Endodermal cell (in vitro differentiated cells): ENCODE measurements around the gene KCNIP4. TPM values are rescaled to one million over a fixed set of nuclear protein-coding genes. Genes with fewer than 3 reads are reported as not detected.

Experiments
- DNase-seq: peaks from one replicate; pipeline ENCODE4 v3.0.0-alpha.2; 2017
- H3K27ac ChIP-seq: 2 replicates; pipeline ENCODE4 v1.5.1; 2013; ENCODE audit warnings: mild to moderate bottlenecking, low read depth, low read length, moderate library complexity
- H3K27me3 ChIP-seq: 2 replicates; pipeline ENCODE4 v1.6.1; 2013; ENCODE audit warnings: mild to moderate bottlenecking, low read length, moderate library complexity; ENCODE audit not compliant: insufficient read depth, control insufficient read depth, poor library complexity, severe bottlenecking
- H3K36me3 ChIP-seq: 2 replicates; pipeline ENCODE4 v1.7.0; 2013; ENCODE audit warnings: mild to moderate bottlenecking, low read length, moderate library complexity; ENCODE audit not compliant: control insufficient read depth, insufficient read depth
- H3K4me1 ChIP-seq: one replicate; pipeline ENCODE4 v1.7.0; 2013; ENCODE audit warnings: low read length; ENCODE audit not compliant: control insufficient read depth, insufficient read depth
- H3K4me3 ChIP-seq: 2 replicates; pipeline ENCODE4 v1.5.1; 2013; ENCODE audit warnings: mild to moderate bottlenecking, low read length, moderate library complexity
- H3K9ac ChIP-seq: 2 replicates; pipeline ENCODE4 v1.6.1; 2013; ENCODE audit warnings: mild to moderate bottlenecking, low read length, moderate library complexity; ENCODE audit not compliant: poor library complexity, severe bottlenecking; ENCODE audit errors: extremely low read depth
- H3K9me3 ChIP-seq: 2 replicates; pipeline ENCODE4 v1.6.1; 2013; ENCODE audit warnings: mild to moderate bottlenecking, low read length, moderate library complexity; ENCODE audit not compliant: control insufficient read depth
- H3K27ac Mint-ChIP-seq: 2 replicates; pipeline ENCODE4 v1.8.0; 2020; ENCODE audit warnings: mixed read lengths
- H3K27me3 Mint-ChIP-seq: 2 replicates; pipeline ENCODE4 v1.8.0; 2021; ENCODE audit warnings: mild to moderate bottlenecking, mixed read lengths; ENCODE audit not compliant: insufficient read depth
- H3K36me3 Mint-ChIP-seq: 2 replicates; pipeline ENCODE4 v1.8.0; 2020; ENCODE audit warnings: low read depth, mixed read lengths
- H3K4me1 Mint-ChIP-seq: 2 replicates; pipeline ENCODE4 v1.8.0; 2020; ENCODE audit warnings: mixed read lengths
- H3K4me3 Mint-ChIP-seq: 2 replicates; pipeline ENCODE4 v1.8.0; 2020; ENCODE audit warnings: mild to moderate bottlenecking, moderate library complexity, mixed read lengths
- H3K9me3 Mint-ChIP-seq: 2 replicates; pipeline ENCODE4 v1.8.0; 2020; ENCODE audit warnings: mild to moderate bottlenecking, mixed read lengths
- CTCF ChIP-seq: fragments of 200-600 bp; sonication (generic); conservative IDR thresholded peaks from 2 replicates; pipeline ENCODE4 v1.5.0; 2021; ENCODE audit warnings: antibody characterized with exemption, mild to moderate bottlenecking
- WGBS, 2 experiments: methylation state at CpG; one replicate each; pipeline versions ENCODE4 v1.1.5 to v1.1.7; 2013; ENCODE audit warnings: missing lambda C conversion rate in 2 of 2, mixed read lengths in 1 of 2; ENCODE audit not compliant: insufficient coverage in 1 of 2, insufficient read length in 1 of 2; 5-methylcytosine and 5-hydroxymethylcytosine counted together
- total RNA-seq, 2 donors: library from RNA; stranded (reverse); fragmentation: NEBNext Ultra II Directional in 1 of 2; extraction: Animal tissue kit (Norgen Biotek cat#: 25700) in 1 of 2; gene quantifications; 2 replicates in 1 of 2; 3 replicates in 1 of 2; pipeline ENCODE4 v1.2.1, GENCODE V29; 2021

KCNIP4 gene
- total RNA-seq, 2 donors from 2014 or later = not detected

- no peaks in the 10 kb centered on the region for H3K36me3 ChIP-seq
- Mint-ChIP-seq H3K36me3 (no peaks in the 10 kb centered on the region), H3K4me1 (no peaks in the 10 kb centered on the region), H3K4me3 (no peak overlapping the region), H3K27me3 (no peaks in the 10 kb centered on the region), H3K9me3 (no peaks in the 10 kb centered on the region), H3K27ac (no peak overlapping the region)
- peaks cover 3% of the 10 kb centered on the region for H3K9me3 ChIP-seq
- H3K27me3 ChIP-seq = no peaks in the 10 kb centered on the region
- no peak overlapping the region for H3K27ac ChIP-seq
- no peak for DNase-seq
- no peak overlapping the region for H3K4me3 ChIP-seq
- no peak overlapping the region for H3K9ac ChIP-seq
- no peaks in the 10 kb centered on the region for H3K4me1 ChIP-seq
- 94% methylated on average over 3 to 4 of the region's 4 CpGs for WGBS, 2 experiments
- no peak for TF ChIP-seq CTCF
Measured at GRCh38 chr4:21467551-21467950, 481.0 kb downstream of the KCNIP4 start.

- Mint-ChIP-seq H3K36me3 (no peaks in the 10 kb centered on the region), H3K4me3 (no peak overlapping the region), H3K9me3 (no peaks in the 10 kb centered on the region), H3K4me1 (peaks cover 4% of the 10 kb centered on the region), H3K27me3 (peaks cover 8% of the 10 kb centered on the region), H3K27ac (no peak overlapping the region)
- 91 to 94% methylated on average over 4 to 6 of the region's 6 CpGs for WGBS, 2 experiments
- Histone ChIP-seq H3K4me3 (no peak overlapping the region), H3K9me3 (no peaks in the 10 kb centered on the region), H3K27me3 (no peaks in the 10 kb centered on the region), H3K36me3 (no peaks in the 10 kb centered on the region), H3K9ac (no peak overlapping the region), H3K27ac (no peak overlapping the region), H3K4me1 (no peaks in the 10 kb centered on the region)
- DNase-seq = no peak
- TF ChIP-seq CTCF = no peak
Measured at GRCh38 chr4:21457086-21457840, 491.3 kb downstream of the KCNIP4 start.

- H3K27ac Mint-ChIP-seq = no peak overlapping the region
- H3K27me3 ChIP-seq = no peaks in the 10 kb centered on the region
- no peak overlapping the region for H3K4me3 ChIP-seq
- no peak overlapping the region for H3K9ac ChIP-seq
- H3K4me3 Mint-ChIP-seq = no peak overlapping the region
- no peak for DNase-seq
- H3K9me3 ChIP-seq = no peaks in the 10 kb centered on the region
- H3K27me3 Mint-ChIP-seq = peaks cover 8% of the 10 kb centered on the region
- H3K36me3 ChIP-seq = no peaks in the 10 kb centered on the region
- WGBS, 2 experiments = 89% methylated on average over 1 of the region's 1 CpG; no CpG with 5 or more reads in 1 of the 2 experiments
- no peaks in the 10 kb centered on the region for H3K9me3 Mint-ChIP-seq
- no peaks in the 10 kb centered on the region for H3K36me3 Mint-ChIP-seq
- H3K4me1 Mint-ChIP-seq = peaks cover 16% of the 10 kb centered on the region
- peaks cover 5% of the 10 kb centered on the region for H3K4me1 ChIP-seq
- TF ChIP-seq CTCF = no peak
- H3K27ac ChIP-seq = no peak overlapping the region
Measured at GRCh38 chr4:21454831-21455230, 493.7 kb downstream of the KCNIP4 start.
